GM19025 (cell line): ENCODE results near the gene ZNF253.
A peak's percentile ranks its signal among the peaks of the same experiment; 100 is the strongest.
"Not testable (repeated sequence)": the region's sequence is repeated elsewhere in the genome, so short reads cannot be mapped to it uniquely, and the experiment has no call there.

ENCODE experiments used
- ATAC-seq: cut with Tn5 transposase; IDR thresholded peaks from one replicate; pipeline ENCODE4 v1.9.1; 2021; ENCODE audit warnings: mild to moderate bottlenecking, low read depth, moderate library complexity; ENCODE audit not compliant: unreplicated experiment

The ZNF253 gene

GRCh38 chr19:19865750-19866610 lies at the start of gene ZNF253:
TSS of gene ZNF253 (plus strand) at chr19:19865882. CDS start at chr19:19865997, 115 bp downstream.
- ATAC-seq: peak; percentile 92

GRCh38 chr19:19816679-19817078 lies 49.0 kb upstream of the ZNF253 start:
- no peak for ATAC-seq

- no peak for ATAC-seq
Measured at GRCh38 chr19:19817357-19817756, 48.3 kb upstream of the ZNF253 start.

- no peak for ATAC-seq
Measured at GRCh38 chr19:19820774-19821320, 44.8 kb upstream of the ZNF253 start.

- peak; percentile 83 for ATAC-seq
Measured at GRCh38 chr19:19821366-19821951, 44.2 kb upstream of the ZNF253 start, which contains the start of gene ZNF506. TSS of gene ZNF506 (minus strand) at chr19:19821750. CDS start at chr19:19821603, 147 bp downstream.

GRCh38 chr19:19821976-19822375 lies 43.7 kb upstream of the ZNF253 start:
- not testable (repeated sequence) for ATAC-seq

- ATAC-seq: no peak
Measured at GRCh38 chr19:19823916-19824315, 41.8 kb upstream of the ZNF253 start.

GRCh38 chr19:19826875-19827274 lies 38.8 kb upstream of the ZNF253 start:
- ATAC-seq: no peak

- no peak for ATAC-seq
Measured at GRCh38 chr19:19835560-19836038, 30.1 kb upstream of the ZNF253 start.

- no peak for ATAC-seq
Measured at GRCh38 chr19:19847781-19848180, 17.9 kb upstream of the ZNF253 start.

GRCh38 chr19:19849056-19849455 lies 16.6 kb upstream of the ZNF253 start:
- no peak for ATAC-seq

GRCh38 chr19:19851740-19852139 lies 13.9 kb upstream of the ZNF253 start:
- ATAC-seq: not testable (repeated sequence)

GRCh38 chr19:19858751-19859150 lies 6.9 kb upstream of the ZNF253 start:
- no peak for ATAC-seq

GRCh38 chr19:19860756-19861390 lies 4.8 kb upstream of the ZNF253 start:
- ATAC-seq: no peak

- no peak for ATAC-seq
Measured at GRCh38 chr19:19866611-19867248, 1.0 kb downstream of the ZNF253 start.

GRCh38 chr19:19870086-19870485 lies 4.4 kb downstream of the ZNF253 start:
- not testable (repeated sequence) for ATAC-seq

GRCh38 chr19:19871932-19872331 lies 6.2 kb downstream of the ZNF253 start:
- ATAC-seq: no peak

GRCh38 chr19:19873381-19873780 lies 7.7 kb downstream of the ZNF253 start:
- no peak for ATAC-seq

GRCh38 chr19:19877724-19878123 lies 12.0 kb downstream of the ZNF253 start:
- ATAC-seq: no peak

- no peak for ATAC-seq
Measured at GRCh38 chr19:19884583-19884982, 18.9 kb downstream of the ZNF253 start.
